Activated CD8-positive, alpha-beta memory T cell treated with anti-CD3 and anti-CD28 coated beads for 48 hours (primary cell): ENCODE measurements around the gene ENTHD1.

Experiments
- DNase-seq, 3 experiments: peaks; one replicate each; pipeline ENCODE4 v3.0.0-alpha.2; 2020; ENCODE audit warnings: low read depth in 2 of 3, low spot score in 2 of 3

ENTHD1 gene

GRCh38 chr22:39718921-39719475 is 174.6 kb downstream of the ENTHD1 start:
- no peak for DNase-seq

GRCh38 chr22:39718206-39718605 is 175.4 kb downstream of the ENTHD1 start:
- DNase-seq, result no peak

- no peak for DNase-seq
These were observed 176.5 kb downstream of the ENTHD1 start for GRCh38 chr22:39717099-39717498.

- no peak for DNase-seq
These were observed 177.0 kb downstream of the ENTHD1 start for GRCh38 chr22:39716534-39716933.

GRCh38 chr22:39715778-39716495 is 177.6 kb downstream of the ENTHD1 start:
- DNase-seq, result no peak

- no peak for DNase-seq
These were observed 179.2 kb downstream of the ENTHD1 start for GRCh38 chr22:39714321-39714720.

- DNase-seq, result no peak
These were observed 179.7 kb downstream of the ENTHD1 start for GRCh38 chr22:39713799-39714290.

GRCh38 chr22:39712751-39713525 is 180.6 kb downstream of the ENTHD1 start:
- no peak for DNase-seq

- no peak for DNase-seq
These were observed 181.5 kb downstream of the ENTHD1 start for GRCh38 chr22:39712081-39712480.

GRCh38 chr22:39710380-39711150 is 183.0 kb downstream of the ENTHD1 start:
- no peak for DNase-seq

- no peak for DNase-seq
These were observed 185.7 kb downstream of the ENTHD1 start for GRCh38 chr22:39707816-39708215.

- no peak for DNase-seq
These were observed 186.2 kb downstream of the ENTHD1 start for GRCh38 chr22:39707351-39707750.

- DNase-seq, result no peak
These were observed 187.0 kb downstream of the ENTHD1 start for GRCh38 chr22:39706376-39707140.

GRCh38 chr22:39705386-39705785 is 188.2 kb downstream of the ENTHD1 start:
- DNase-seq, result no peak

- DNase-seq, result no peak
These were observed 189.5 kb downstream of the ENTHD1 start for GRCh38 chr22:39703928-39704639.

GRCh38 chr22:39703091-39703490 is 190.5 kb downstream of the ENTHD1 start:
- no peak for DNase-seq

GRCh38 chr22:39700565-39700964 is 193.0 kb downstream of the ENTHD1 start:
- no peak for DNase-seq

- DNase-seq, result no peak
These were observed 193.8 kb downstream of the ENTHD1 start for GRCh38 chr22:39699631-39700360.

GRCh38 chr22:39697790-39698430 is 195.7 kb downstream of the ENTHD1 start:
- no peak for DNase-seq
